GM12878 (cell line): ENCODE measurements around the gene RFX7. TPM values are rescaled to one million over a fixed set of nuclear protein-coding genes. Genes with fewer than 3 reads are reported as not detected.

ENCODE experiments used
- ATAC-seq: fragments of 200-7000 bp; cut with Tn5 transposase; 3 replicates; pipeline ENCODE4 v1.9.1; 2020; ENCODE audit warnings: mild to moderate bottlenecking, moderate library complexity
- BruUV-seq: library from RNA; stranded (reverse); fragments of 400-500 nt; replicated peaks from 2 replicates; lab custom pipeline; 2021; lab: Mats Ljungman, UMichigan
- CTCF ChIA-PET: fragments of 300-600 bp; sonication (Branson Sonifier 250); formaldehyde crosslinking; extraction: SDS; loops from one replicate; lab custom pipeline; 2021; ENCODE audit warnings: inconsistent platforms; lab: Yijun Ruan, JAX
- POLR2A ChIA-PET: fragments of 350-600 bp; formaldehyde crosslinking; extraction: SDS; loops from one replicate; lab custom pipeline; 2021; ENCODE audit warnings: inconsistent platforms; lab: Charles Lee
- RAD21 ChIA-PET: fragments of 300-600 bp; sonication (Branson Sonifier 250); formaldehyde crosslinking; loops from one replicate; lab custom pipeline; 2023; ENCODE audit warnings: antibody characterized with exemption; ENCODE audit not compliant: unreplicated experiment; lab: Charles Lee
- SMC1A ChIA-PET: fragments of 300-600 bp; sonication (Branson Sonifier 250); formaldehyde crosslinking; loops from one replicate; lab custom pipeline; 2023; ENCODE audit not compliant: unreplicated experiment, uncharacterized antibody; lab: Charles Lee
- DNase-seq: peaks from one replicate; pipeline ENCODE4 v3.0.0-alpha.2; 2011; ENCODE audit warnings: low read depth, low spot score
- FAIRE-seq: peaks from 3 replicates; lab custom pipeline; 2011; peaks lifted over from hg19 to GRCh38; lab: Jason Lieb, UNC
- H2AFZ ChIP-seq: 2 replicates; pipeline ENCODE4 v1.6.0; 2011; ENCODE audit warnings: low read depth, low read length, control low read depth; ENCODE audit not compliant: control insufficient read depth
- H3K27ac ChIP-seq: 2 replicates; pipeline ENCODE4 v1.5.1; 2011; ENCODE audit warnings: control low read depth; ENCODE audit not compliant: control insufficient read depth, insufficient read depth
- H3K27me3 ChIP-seq, 2 experiments: replicated peaks in 1 of 2; 2 replicates each; pipeline versions ENCODE4 v1.6.0 to v1.6.1; 2011; ENCODE audit warnings: low read length in 1 of 2; ENCODE audit not compliant: control insufficient read depth in 2 of 2, insufficient read depth in 2 of 2
- H3K36me3 ChIP-seq, 2 experiments: 2 replicates each; pipeline ENCODE4 v1.5.1; 2011; ENCODE audit warnings: low read length in 1 of 2; ENCODE audit not compliant: control insufficient read depth in 2 of 2, insufficient read depth in 2 of 2
- H3K4me1 ChIP-seq: 2 replicates; pipeline ENCODE4 v1.6.1; 2011; ENCODE audit warnings: mild to moderate bottlenecking, low read length, moderate library complexity, mixed read lengths; ENCODE audit not compliant: control insufficient read depth, insufficient read depth
- H3K4me2 ChIP-seq: 2 replicates; pipeline ENCODE4 v1.6.0; 2011; ENCODE audit warnings: control low read depth; ENCODE audit not compliant: control insufficient read depth, insufficient read depth
- H3K4me3 ChIP-seq: fragments of 200-600 bp; sonication (generic); 2 replicates; pipeline ENCODE4 v1.5.1; 2016
- H3K79me2 ChIP-seq: 2 replicates; pipeline ENCODE4 v1.6.0; 2011; ENCODE audit warnings: low read length; ENCODE audit not compliant: control insufficient read depth, insufficient read depth
- H3K9ac ChIP-seq: 2 replicates; pipeline ENCODE4 v1.8.0; 2011; ENCODE audit warnings: low read length, control low read depth, mixed read lengths; ENCODE audit not compliant: control insufficient read depth, insufficient read depth
- H3K9me3 ChIP-seq: replicated peaks from 3 replicates; pipeline ENCODE4 v1.5.1; 2011; ENCODE audit warnings: mild to moderate bottlenecking, low read length; ENCODE audit not compliant: control insufficient read depth, insufficient read depth
- H4K20me1 ChIP-seq: 2 replicates; pipeline ENCODE4 v1.6.0; 2011; ENCODE audit not compliant: control insufficient read depth, insufficient read depth
- CREM ChIP-seq: IDR thresholded peaks from 2 replicates; pipeline ENCODE4 v1.6.1; 2014; ENCODE audit warnings: antibody characterized with exemption, low read depth
- DPF2 ChIP-seq: fragments of 450-650 bp; IDR thresholded peaks from 2 replicates; pipeline ENCODE4 v1.6.1; 2017; ENCODE audit warnings: mild to moderate bottlenecking
- LARP7 ChIP-seq: fragments of 450-650 bp; IDR thresholded peaks from 2 replicates; pipeline ENCODE4 v1.6.1; 2017; ENCODE audit warnings: mild to moderate bottlenecking
- NFIC ChIP-seq: IDR thresholded peaks from 2 replicates; pipeline ENCODE4 v1.6.1; 2012; ENCODE audit warnings: low read depth, mild to moderate bottlenecking, inconsistent platforms, low read length, moderate library complexity
- RB1 ChIP-seq: fragments of 450-650 bp; formaldehyde crosslinking; IDR thresholded peaks from 2 replicates; pipeline ENCODE4 v1.6.1; 2017; ENCODE audit warnings: mild to moderate bottlenecking, borderline replicate concordance
- SMAD5 ChIP-seq: IDR thresholded peaks from 2 replicates; pipeline ENCODE4 v1.6.1; 2016; ENCODE audit warnings: antibody characterized with exemption, low read depth
- TAF1 ChIP-seq: IDR thresholded peaks from 2 replicates; pipeline ENCODE4 v1.6.1; 2011; ENCODE audit warnings: mild to moderate bottlenecking, low read depth, low read length, borderline replicate concordance
- WGBS: methylation state at CpG from one replicate; pipeline ENCODE4 v1.1.6; 2016; ENCODE audit warnings: low lambda C conversion rate; ENCODE audit not compliant: insufficient replicate concordance, insufficient coverage; ENCODE audit errors: missing lambda C conversion rate; 5-methylcytosine and 5-hydroxymethylcytosine counted together
- in situ Hi-C: fragments of 300-500 bp; cut with MboI; formaldehyde crosslinking; loops from 9 replicates; pipeline ENCODE4 v1.14.3; 2018; ENCODE audit warnings: mixed read lengths
- intact Hi-C: fragments of 100-400 bp; cut with micrococcal nuclease; formaldehyde crosslinking; loops from one replicate; pipeline ENCODE4 v1.14.2; 2022; ENCODE audit not compliant: unreplicated experiment
- polyA plus RNA-seq, 11 experiments: library from polyadenylated mRNA; depleted of rRNA in 4 of 11; unstranded in 6 of 11; stranded (reverse) in 5 of 11; fragments of >200 nt; fragmentation: Nextera tagmentation in 4 of 11; fragmentation: Illumina TruSeq in 1 of 11; extraction: Ambion mirVana in 4 of 11; extraction: Trizol in 1 of 11; gene quantifications; 1 replicate in 1 of 11; 2 replicates in 10 of 11; pipeline versions ENCODE4 v1.2.1 to v1.2.3, GENCODE V29; 2011 to 2016; ENCODE audit warnings: inconsistent platforms in 2 of 11, missing spikeins in 2 of 11, low read depth in 1 of 11
- total RNA-seq, 4 experiments: library from RNA; depleted of rRNA in 3 of 4; stranded (reverse); fragments of >200 nt in 3 of 4; fragmentation: Illumina TruSeq in 1 of 4; extraction: Trizol in 1 of 4; gene quantifications; 2 replicates each; pipeline versions ENCODE4 v1.2.1 to v1.2.3, GENCODE V29; 2013 to 2021
- TF ChIP-seq, protein P1 (sequence below): fragments of 450-650 bp; IDR thresholded peaks from 2 replicates; pipeline ENCODE4 v1.6.1; 2017; ENCODE audit warnings: mild to moderate bottlenecking, moderate library complexity

Gene RFX7
- total and polyA plus RNA-seq, 10 of the 15 experiments (the other 5 are each of a cell fraction or from before 2014, with no cell fraction given), result 3.2 to 31.4 (median 10.7) TPM

DNA sequence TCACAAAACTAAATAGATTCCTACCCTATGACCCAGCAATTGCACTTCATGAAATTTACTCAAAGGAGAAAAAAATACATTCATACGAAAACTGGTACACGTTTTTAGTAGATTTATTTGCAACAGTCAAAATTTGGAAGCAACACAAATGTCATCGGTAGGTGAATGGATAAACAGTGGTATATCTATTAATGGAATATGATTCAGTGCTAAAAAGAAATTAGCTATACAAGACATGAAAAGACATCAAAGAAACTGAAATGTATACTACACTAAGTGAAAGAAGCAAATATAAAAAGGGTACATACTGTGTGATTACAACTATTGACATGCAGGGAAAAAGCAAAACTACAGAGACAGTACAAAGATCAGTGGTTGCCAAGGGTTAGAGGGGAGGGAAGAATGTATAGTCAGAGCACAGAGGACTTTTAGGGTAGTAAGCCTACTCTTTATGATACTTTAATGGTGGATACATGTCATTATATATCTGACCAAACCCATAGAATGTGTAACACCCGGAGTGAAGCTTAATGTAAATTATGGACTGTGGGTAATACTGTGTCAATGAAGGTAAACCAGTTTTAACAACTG lies 31.6 kb downstream of the RFX7 start:
- Histone ChIP-seq H4K20me1 (no peaks in the 10 kb centered on the region), H3K36me3 (no peaks in the 10 kb centered on the region; a peak in 1 of 4 replicates), H3K4me1 (peaks cover 17% of the 10 kb centered on the region), H3K4me2 (no peak overlapping the region), H3K9me3 (peaks cover 10% of the 10 kb centered on the region), H3K79me2 (peaks cover 52% of the 10 kb centered on the region), H2AFZ (no peak overlapping the region), H3K4me3 (no peak overlapping the region), H3K27me3 (no peaks in the 10 kb centered on the region), H3K9ac (no peak overlapping the region), H3K27ac (no peak overlapping the region)
- TF ChIP-seq CREM, result no peak
- no peak for TF ChIP-seq LARP7
- ChIA-PET CTCF (interaction anchor here (2.0 kb wide), 1 partner anchor 13 kb away, joined by 5 read pairs; no protein-coding TSS in a partner anchor), POLR2A (interaction anchor here (1.0 kb wide), 1 partner anchor 12 kb away, joined by 3 read pairs; no protein-coding TSS in a partner anchor), RAD21 (no interaction called here), SMC1A (interaction anchor here (1.3 to 1.5 kb wide), 2 partner anchors 13 to 18 kb away, joined by 3 to 5 read pairs; no protein-coding TSS in a partner anchor)
- FAIRE-seq, result no peak
- no peak for ATAC-seq
- no peak for DNase-seq
- 80% methylated on average over 4 of the region's 4 CpGs for WGBS
- in situ Hi-C loops (no loop called here), intact Hi-C loops (loop anchor here (2.0 kb wide), 1 partner anchor 25 kb away; no protein-coding TSS in a partner anchor)
- BruUV-seq, result no TSS peak

DNA sequence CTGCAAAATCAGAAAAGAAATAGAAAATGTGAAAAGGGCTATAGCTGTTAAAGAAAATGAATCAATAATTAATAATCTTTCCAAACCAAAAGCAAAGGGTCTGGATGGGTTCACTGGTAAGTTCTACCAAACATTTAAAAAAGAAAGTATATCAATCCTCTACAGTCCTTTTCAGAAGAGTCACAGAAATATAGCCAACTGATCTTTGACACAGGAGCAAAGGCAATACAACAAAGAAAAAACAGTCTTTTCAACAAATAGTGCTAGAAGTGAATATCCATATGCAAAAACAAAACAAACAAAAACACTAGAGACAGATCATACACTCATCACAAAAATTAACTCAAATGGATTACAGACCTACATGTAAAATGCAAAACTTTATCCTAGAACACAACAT lies 32.6 kb downstream of the RFX7 start:
- SMC1A ChIA-PET, result interaction anchor here (1.3 kb wide), 1 partner anchor 14 kb away, joined by 3 read pairs; no protein-coding TSS in a partner anchor
- Histone ChIP-seq H3K36me3 (no peaks in the 10 kb centered on the region; a peak in 1 of 4 replicates), H3K27ac (no peak overlapping the region), H3K9me3 (peaks cover 10% of the 10 kb centered on the region), H3K9ac (no peak overlapping the region), H4K20me1 (no peaks in the 10 kb centered on the region), H3K4me1 (peaks cover 20% of the 10 kb centered on the region), H3K4me2 (no peak overlapping the region), H3K4me3 (no peak overlapping the region), H2AFZ (no peak overlapping the region), H3K79me2 (peaks cover 58% of the 10 kb centered on the region), H3K27me3 (no peaks in the 10 kb centered on the region)
- BruUV-seq, result no TSS peak
- DNase-seq (no peak), FAIRE-seq (no peak), ATAC-seq (no peak)
- in situ Hi-C loops (no loop called here), intact Hi-C loops (no loop called here)
- TF ChIP-seq, protein P1, sequence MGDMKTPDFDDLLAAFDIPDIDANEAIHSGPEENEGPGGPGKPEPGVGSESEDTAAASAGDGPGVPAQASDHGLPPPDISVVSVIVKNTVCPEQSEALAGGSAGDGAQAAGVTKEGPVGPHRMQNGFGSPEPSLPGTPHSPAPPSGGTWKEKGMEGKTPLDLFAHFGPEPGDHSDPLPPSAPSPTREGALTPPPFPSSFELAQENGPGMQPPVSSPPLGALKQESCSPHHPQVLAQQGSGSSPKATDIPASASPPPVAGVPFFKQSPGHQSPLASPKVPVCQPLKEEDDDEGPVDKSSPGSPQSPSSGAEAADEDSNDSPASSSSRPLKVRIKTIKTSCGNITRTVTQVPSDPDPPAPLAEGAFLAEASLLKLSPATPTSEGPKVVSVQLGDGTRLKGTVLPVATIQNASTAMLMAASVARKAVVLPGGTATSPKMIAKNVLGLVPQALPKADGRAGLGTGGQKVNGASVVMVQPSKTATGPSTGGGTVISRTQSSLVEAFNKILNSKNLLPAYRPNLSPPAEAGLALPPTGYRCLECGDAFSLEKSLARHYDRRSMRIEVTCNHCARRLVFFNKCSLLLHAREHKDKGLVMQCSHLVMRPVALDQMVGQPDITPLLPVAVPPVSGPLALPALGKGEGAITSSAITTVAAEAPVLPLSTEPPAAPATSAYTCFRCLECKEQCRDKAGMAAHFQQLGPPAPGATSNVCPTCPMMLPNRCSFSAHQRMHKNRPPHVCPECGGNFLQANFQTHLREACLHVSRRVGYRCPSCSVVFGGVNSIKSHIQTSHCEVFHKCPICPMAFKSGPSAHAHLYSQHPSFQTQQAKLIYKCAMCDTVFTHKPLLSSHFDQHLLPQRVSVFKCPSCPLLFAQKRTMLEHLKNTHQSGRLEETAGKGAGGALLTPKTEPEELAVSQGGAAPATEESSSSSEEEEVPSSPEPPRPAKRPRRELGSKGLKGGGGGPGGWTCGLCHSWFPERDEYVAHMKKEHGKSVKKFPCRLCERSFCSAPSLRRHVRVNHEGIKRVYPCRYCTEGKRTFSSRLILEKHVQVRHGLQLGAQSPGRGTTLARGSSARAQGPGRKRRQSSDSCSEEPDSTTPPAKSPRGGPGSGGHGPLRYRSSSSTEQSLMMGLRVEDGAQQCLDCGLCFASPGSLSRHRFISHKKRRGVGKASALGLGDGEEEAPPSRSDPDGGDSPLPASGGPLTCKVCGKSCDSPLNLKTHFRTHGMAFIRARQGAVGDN, result no peak
- TF ChIP-seq DPF2, result no peak
- no peak for TF ChIP-seq TAF1
- no peak for TF ChIP-seq NFIC
- TF ChIP-seq SMAD5, result no peak
- no peak for TF ChIP-seq RB1
- CTCF ChIA-PET, result interaction anchor here (2.0 kb wide), 1 partner anchor 12 kb away, joined by 5 read pairs; no protein-coding TSS in a partner anchor
- RAD21 ChIA-PET, result no interaction called here
- POLR2A ChIA-PET, result interaction anchor here (1.0 kb wide), 1 partner anchor 11 kb away, joined by 3 read pairs; no protein-coding TSS in a partner anchor
